Astrocyte of the spinal cord (primary cell): ENCODE data around the gene OR5AP2.
"Not testable (repeated sequence)": the region's sequence is repeated elsewhere in the genome, so short reads cannot be mapped to it uniquely, and the experiment has no call there.

ENCODE experiments used
- DNase-seq: peaks from one replicate; pipeline ENCODE4 v3.0.0; 2011; ENCODE audit warnings: low read depth, low spot score
- H3K4me3 ChIP-seq: 2 replicates; pipeline ENCODE4 v1.5.1; 2011; ENCODE audit warnings: low read depth, mild to moderate bottlenecking, low read length, moderate library complexity
- in situ Hi-C: cut with HindIII; loops from 2 replicates; pipeline ENCODE4 v1.10.0; 2017; ENCODE audit warnings: low sequenced_read_pairs
- TF ChIP-seq, protein P1 (sequence below): IDR thresholded peaks from 2 replicates; pipeline ENCODE4 v1.5.1; 2012; ENCODE audit warnings: low read depth, mild to moderate bottlenecking, low read length, inconsistent platforms

The OR5AP2 gene

GRCh38 chr11:56636861-56637260, 5.4 kb downstream of the OR5AP2 start:
- TF ChIP-seq, protein P1, sequence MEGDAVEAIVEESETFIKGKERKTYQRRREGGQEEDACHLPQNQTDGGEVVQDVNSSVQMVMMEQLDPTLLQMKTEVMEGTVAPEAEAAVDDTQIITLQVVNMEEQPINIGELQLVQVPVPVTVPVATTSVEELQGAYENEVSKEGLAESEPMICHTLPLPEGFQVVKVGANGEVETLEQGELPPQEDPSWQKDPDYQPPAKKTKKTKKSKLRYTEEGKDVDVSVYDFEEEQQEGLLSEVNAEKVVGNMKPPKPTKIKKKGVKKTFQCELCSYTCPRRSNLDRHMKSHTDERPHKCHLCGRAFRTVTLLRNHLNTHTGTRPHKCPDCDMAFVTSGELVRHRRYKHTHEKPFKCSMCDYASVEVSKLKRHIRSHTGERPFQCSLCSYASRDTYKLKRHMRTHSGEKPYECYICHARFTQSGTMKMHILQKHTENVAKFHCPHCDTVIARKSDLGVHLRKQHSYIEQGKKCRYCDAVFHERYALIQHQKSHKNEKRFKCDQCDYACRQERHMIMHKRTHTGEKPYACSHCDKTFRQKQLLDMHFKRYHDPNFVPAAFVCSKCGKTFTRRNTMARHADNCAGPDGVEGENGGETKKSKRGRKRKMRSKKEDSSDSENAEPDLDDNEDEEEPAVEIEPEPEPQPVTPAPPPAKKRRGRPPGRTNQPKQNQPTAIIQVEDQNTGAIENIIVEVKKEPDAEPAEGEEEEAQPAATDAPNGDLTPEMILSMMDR: no peak
- no peak overlapping the region for H3K4me3 ChIP-seq

DNA sequence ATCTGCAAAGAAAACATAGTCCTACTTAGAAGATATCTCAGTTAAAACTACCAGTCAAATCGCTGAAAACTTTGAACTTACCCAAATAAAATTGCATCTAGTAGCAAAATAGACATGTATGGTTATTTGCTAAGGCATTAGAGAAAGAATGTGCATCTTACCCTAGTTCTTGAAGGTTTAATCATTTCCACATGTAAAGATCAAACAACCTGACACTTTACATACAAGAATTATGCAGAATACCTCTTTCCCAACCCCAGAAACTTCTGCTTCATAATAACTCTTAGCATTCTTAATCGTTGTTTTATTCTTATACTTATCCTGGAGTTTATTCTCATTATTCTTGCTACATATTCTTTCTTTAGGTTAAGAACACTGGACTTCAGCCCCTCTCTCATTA, 9.9 kb downstream of the OR5AP2 start:
- H3K4me3 ChIP-seq: no peak overlapping the region
- DNase-seq: no peak
- TF ChIP-seq, protein P1: no peak
- in situ Hi-C loops: no loop called here

More at GRCh38 chr11:56636861-56637260, 5.4 kb downstream of the OR5AP2 start:
- DNase-seq: no peak
- in situ Hi-C loops: no loop called here

- DNase-seq: no peak
- TF ChIP-seq, protein P1: no peak
- in situ Hi-C loops: no loop called here
- no peak overlapping the region for H3K4me3 ChIP-seq
Measured at GRCh38 chr11:56625946-56626345, 16.3 kb downstream of the OR5AP2 start.

GRCh38 chr11:56624661-56625110, 17.6 kb downstream of the OR5AP2 start:
- no peak overlapping the region for H3K4me3 ChIP-seq
- peak; percentile 13 for DNase-seq
- TF ChIP-seq, protein P1: no peak
- in situ Hi-C loops: no loop called here

GRCh38 chr11:56611174-56611573, 31.1 kb downstream of the OR5AP2 start:
- in situ Hi-C loops: no loop called here

GRCh38 chr11:56592088-56592717, 50.0 kb downstream of the OR5AP2 start:
- in situ Hi-C loops, DNase-seq: not testable (repeated sequence)

More at GRCh38 chr11:56611174-56611573, 31.1 kb downstream of the OR5AP2 start:
- TF ChIP-seq, protein P1: no peak
- H3K4me3 ChIP-seq: no peak overlapping the region
- no peak for DNase-seq

More at GRCh38 chr11:56592088-56592717, 50.0 kb downstream of the OR5AP2 start:
- not testable (repeated sequence) for H3K4me3 ChIP-seq
